WI38 (cell line): ENCODE results near the gene GPR142.
A peak's percentile ranks its signal among the peaks of the same experiment; 100 is the strongest.

Experiments used
- H3K4me3 ChIP-seq: 2 replicates; pipeline ENCODE4 v1.5.1; 2011; ENCODE audit warnings: low read depth, mild to moderate bottlenecking, control low read depth, low read length
- CTCF ChIP-seq: IDR thresholded peaks from 2 replicates; pipeline ENCODE4 v1.5.1; 2012; ENCODE audit warnings: low read depth, mild to moderate bottlenecking, control low read depth, low read length

Gene GPR142

GRCh38 chr17:74369665-74370490, 2.6 kb downstream of the GPR142 start:
- no peak for TF ChIP-seq CTCF

GRCh38 chr17:74371653-74372147, 4.4 kb downstream of the GPR142 start:
- TF ChIP-seq CTCF, result no peak

More at GRCh38 chr17:74369665-74370490, 2.6 kb downstream of the GPR142 start:
- no peak overlapping the region for H3K4me3 ChIP-seq

GRCh38 chr17:74372426-74372825, 5.1 kb downstream of the GPR142 start:
- no peak overlapping the region for H3K4me3 ChIP-seq
- TF ChIP-seq CTCF, result no peak

More at GRCh38 chr17:74371653-74372147, 4.4 kb downstream of the GPR142 start:
- no peak overlapping the region for H3K4me3 ChIP-seq

- TF ChIP-seq CTCF, result no peak
- no peak overlapping the region for H3K4me3 ChIP-seq
These were observed 6.7 kb downstream of the GPR142 start for GRCh38 chr17:74373838-74374606.

- no peak for TF ChIP-seq CTCF
- H3K4me3 ChIP-seq, result no peak overlapping the region
These were observed 7.6 kb downstream of the GPR142 start for GRCh38 chr17:74374858-74375257.

GRCh38 chr17:74379495-74380085, 12.3 kb downstream of the GPR142 start:
- no peak overlapping the region for H3K4me3 ChIP-seq
- TF ChIP-seq CTCF, result peak; percentile 35; the same call in 1 of the 2 replicates
